Lung microvascular endothelial cell (primary cell): ENCODE results near the gene PRKN. TPM values are rescaled to one million over a fixed set of nuclear protein-coding genes. Genes with fewer than 3 reads are reported as not detected.

Source experiments
- DNase-seq, 2 donors: peaks; one replicate each; pipeline versions ENCODE4 v3.0.0 to v3.0.0-alpha.2; 2010; ENCODE audit warnings: low read depth in 2 of 2
- total RNA-seq: library from RNA; depleted of rRNA; stranded (reverse); fragments of >200 nt; gene quantifications from 2 replicates; pipeline ENCODE4 v1.2.1, GENCODE V29; 2014

The PRKN gene
- total RNA-seq, 1 donor from 2014 or later = 0.40 TPM

- peak in 1 of 2 donors; percentile 16 for DNase-seq
Measured at GRCh38 chr6:161429921-161430490, 1297.6 kb downstream of the PRKN start.

GRCh38 chr6:161424421-161424820, 1303.1 kb downstream of the PRKN start:
- DNase-seq = no peak

GRCh38 chr6:161422710-161423680, 1304.6 kb downstream of the PRKN start:
- DNase-seq = no peak

- peak; percentile 73 to 84 for DNase-seq
Measured at GRCh38 chr6:161418463-161418945, 1309.1 kb downstream of the PRKN start.

GRCh38 chr6:161417717-161418462, 1309.7 kb downstream of the PRKN start:
- DNase-seq = peak in 1 of 2 donors; percentile 66

GRCh38 chr6:161415302-161415855, 1312.2 kb downstream of the PRKN start:
- no peak for DNase-seq

GRCh38 chr6:161414707-161415106, 1312.9 kb downstream of the PRKN start:
- DNase-seq = no peak

- no peak for DNase-seq
Measured at GRCh38 chr6:161414180-161414579, 1313.4 kb downstream of the PRKN start.

GRCh38 chr6:161413355-161413771, 1314.2 kb downstream of the PRKN start:
- no peak for DNase-seq

- DNase-seq = no peak
Measured at GRCh38 chr6:161412795-161413194, 1314.8 kb downstream of the PRKN start.

- no peak for DNase-seq
Measured at GRCh38 chr6:161411265-161411944, 1316.2 kb downstream of the PRKN start.

GRCh38 chr6:161410736-161411135, 1316.8 kb downstream of the PRKN start:
- DNase-seq = no peak

- DNase-seq = no peak
Measured at GRCh38 chr6:161410076-161410475, 1317.5 kb downstream of the PRKN start.

GRCh38 chr6:161409353-161409752, 1318.2 kb downstream of the PRKN start:
- no peak for DNase-seq

GRCh38 chr6:161408041-161408440, 1319.5 kb downstream of the PRKN start:
- DNase-seq = no peak

GRCh38 chr6:161407581-161407980, 1320.0 kb downstream of the PRKN start:
- DNase-seq = peak in 1 of 2 donors; percentile 9

GRCh38 chr6:161407115-161407514, 1320.5 kb downstream of the PRKN start:
- DNase-seq = no peak

GRCh38 chr6:161406646-161407045, 1320.9 kb downstream of the PRKN start:
- peak in 1 of 2 donors; percentile 61 for DNase-seq

- DNase-seq = no peak
Measured at GRCh38 chr6:161405418-161405817, 1322.1 kb downstream of the PRKN start.

- DNase-seq = no peak
Measured at GRCh38 chr6:161403717-161404116, 1323.8 kb downstream of the PRKN start.
